Measurements from ENCODE around the gene TXK.

Gene TXK

GRCh38 chr4:48100256-48100655 is 33.8 kb downstream of the TXK start:
- no peak for DNase-seq

- no peak for DNase-seq
Measured at GRCh38 chr4:48095441-48095840, 38.6 kb downstream of the TXK start.

- no peak for DNase-seq
Measured at GRCh38 chr4:48093991-48094416, 40.0 kb downstream of the TXK start.

- DNase-seq: no peak
Measured at GRCh38 chr4:48090621-48091020, 43.4 kb downstream of the TXK start.

GRCh38 chr4:48085821-48086589 is 48.0 kb downstream of the TXK start:
- DNase-seq: no peak

- DNase-seq: no peak
Measured at GRCh38 chr4:48082956-48083355, 51.1 kb downstream of the TXK start.

- DNase-seq: no peak
Measured at GRCh38 chr4:48081196-48081595, 52.9 kb downstream of the TXK start.

- no peak for DNase-seq
Measured at GRCh38 chr4:48079972-48080391, 54.1 kb downstream of the TXK start.

GRCh38 chr4:48078862-48079655 is 55.0 kb downstream of the TXK start:
- no peak for DNase-seq

- no peak for DNase-seq
Measured at GRCh38 chr4:48078425-48078824, 55.6 kb downstream of the TXK start.

GRCh38 chr4:48074657-48075056 is 59.4 kb downstream of the TXK start:
- DNase-seq: no peak

- DNase-seq: no peak
Measured at GRCh38 chr4:48073567-48074103, 60.4 kb downstream of the TXK start.

GRCh38 chr4:48071191-48071590 is 62.9 kb downstream of the TXK start:
- no peak for DNase-seq

- no peak for DNase-seq
Measured at GRCh38 chr4:48069026-48069425, 65.0 kb downstream of the TXK start.

- DNase-seq: no peak
Measured at GRCh38 chr4:48068182-48068581, 65.9 kb downstream of the TXK start.

- DNase-seq: no peak
Measured at GRCh38 chr4:48067536-48067935, 66.5 kb downstream of the TXK start.

- no peak for DNase-seq
Measured at GRCh38 chr4:48065587-48066052, 68.4 kb downstream of the TXK start.

GRCh38 chr4:48064349-48064748 is 69.7 kb downstream of the TXK start:
- DNase-seq: no peak

- no peak for DNase-seq
Measured at GRCh38 chr4:48058617-48059530, 75.2 kb downstream of the TXK start.

GRCh38 chr4:48051078-48051477 is 83.0 kb downstream of the TXK start:
- DNase-seq: no peak

- DNase-seq: no peak
Measured at GRCh38 chr4:48049483-48049882, 84.6 kb downstream of the TXK start.

- no peak for DNase-seq
Measured at GRCh38 chr4:48047896-48048295, 86.2 kb downstream of the TXK start.

- no peak for DNase-seq
Measured at GRCh38 chr4:48047421-48047844, 86.6 kb downstream of the TXK start.
